OCI-LY3 (cell line): ENCODE measurements around the gene TANC1.

Experiments
- H2AFZ ChIP-seq: fragments of 200-600, 300-600 bp; shearing (Covaris generic); 2 replicates; pipeline ENCODE4 v1.6.0; 2014; ENCODE audit warnings: antibody characterized with exemption, low read depth, low read length
- H3K27ac ChIP-seq: fragments of 200-600, 300-600 bp; sonication (generic); 2 replicates; pipeline ENCODE4 v1.5.1; 2014; ENCODE audit warnings: mild to moderate bottlenecking, low read length, moderate library complexity, mixed read lengths
- H3K27me3 ChIP-seq: fragments of 200-600, 300-600 bp; sonication (generic); 2 replicates; pipeline ENCODE4 v1.6.1; 2014; ENCODE audit warnings: low read depth, low read length, mixed read lengths
- H3K36me3 ChIP-seq: fragments of 200-600, 300-600 bp; sonication (generic); replicated peaks from 2 replicates; pipeline ENCODE3; 2014; ENCODE audit warnings: low read depth, low read length, mixed read lengths
- H3K4me1 ChIP-seq: fragments of 300-600, 200-600 bp; sonication (generic); 2 replicates; pipeline ENCODE4 v1.6.1; 2014; ENCODE audit warnings: low read length, mixed read lengths
- H3K4me2 ChIP-seq: fragments of 200-600, 300-600 bp; sonication (generic); 2 replicates; pipeline ENCODE4 v1.6.1; 2014; ENCODE audit warnings: low read length, mixed read lengths
- H3K4me3 ChIP-seq: fragments of 300-600, 200-600 bp; sonication (generic); 2 replicates; pipeline ENCODE4 v1.5.1; 2014; ENCODE audit warnings: antibody characterized with exemption, mild to moderate bottlenecking, low read length, moderate library complexity
- H3K79me2 ChIP-seq: fragments of 300-600, 200-600 bp; shearing (Covaris generic); 2 replicates; pipeline ENCODE4 v1.6.1; 2014; ENCODE audit warnings: mild to moderate bottlenecking, low read length, mixed read lengths
- H3K9ac ChIP-seq: fragments of 300-600, 200-600 bp; shearing (Covaris generic); 2 replicates; pipeline ENCODE4 v1.6.0; 2014; ENCODE audit warnings: mild to moderate bottlenecking, low read length, moderate library complexity
- H3K9me3 ChIP-seq: fragments of 200-600, 300-600 bp; shearing (Covaris generic); 2 replicates; pipeline ENCODE4 v1.6.1; 2014; ENCODE audit warnings: low read length, mixed read lengths; ENCODE audit not compliant: insufficient read depth
- H4K20me1 ChIP-seq: fragments of 200-600, 300-600 bp; sonication (generic); 2 replicates; pipeline ENCODE4 v1.6.1; 2016; ENCODE audit warnings: low read length, mixed read lengths; ENCODE audit not compliant: insufficient read depth
- EZH2phosphoT487 ChIP-seq: fragments of 200-600 bp; shearing (Covaris generic); IDR thresholded peaks from 2 replicates; pipeline ENCODE4 v1.6.1; 2018; ENCODE audit warnings: antibody characterized with exemption, mixed run types, low read depth
- TF ChIP-seq, protein P1 (sequence below): fragments of 200-600, 300-600 bp; sonication (generic); IDR thresholded peaks from 2 replicates; pipeline ENCODE4 v1.5.1; 2014; ENCODE audit warnings: antibody characterized with exemption, low read length, low read depth

TANC1 gene

DNA sequence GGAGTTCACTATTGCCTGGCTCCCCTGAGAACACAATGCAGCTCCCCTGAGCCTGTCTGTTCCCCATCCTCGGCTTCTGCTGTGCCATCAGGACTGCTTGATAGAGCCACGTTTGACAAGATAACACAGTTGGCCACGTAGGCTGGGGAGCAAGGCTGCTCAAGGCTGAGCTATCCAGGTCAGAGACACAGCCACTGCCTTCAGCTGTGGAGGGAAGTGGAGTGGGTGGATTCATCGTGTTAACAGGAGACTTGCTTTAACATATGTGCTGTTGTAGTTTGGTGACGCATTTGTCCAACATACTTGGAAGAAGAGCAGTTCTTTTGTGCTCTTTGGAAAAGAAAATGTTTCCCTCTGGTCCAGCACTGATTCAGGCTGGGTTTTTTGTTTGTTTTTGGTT is 249.2 kb downstream of the TANC1 start:
- no peak overlapping the region for H3K4me3 ChIP-seq
- TF ChIP-seq, protein P1, sequence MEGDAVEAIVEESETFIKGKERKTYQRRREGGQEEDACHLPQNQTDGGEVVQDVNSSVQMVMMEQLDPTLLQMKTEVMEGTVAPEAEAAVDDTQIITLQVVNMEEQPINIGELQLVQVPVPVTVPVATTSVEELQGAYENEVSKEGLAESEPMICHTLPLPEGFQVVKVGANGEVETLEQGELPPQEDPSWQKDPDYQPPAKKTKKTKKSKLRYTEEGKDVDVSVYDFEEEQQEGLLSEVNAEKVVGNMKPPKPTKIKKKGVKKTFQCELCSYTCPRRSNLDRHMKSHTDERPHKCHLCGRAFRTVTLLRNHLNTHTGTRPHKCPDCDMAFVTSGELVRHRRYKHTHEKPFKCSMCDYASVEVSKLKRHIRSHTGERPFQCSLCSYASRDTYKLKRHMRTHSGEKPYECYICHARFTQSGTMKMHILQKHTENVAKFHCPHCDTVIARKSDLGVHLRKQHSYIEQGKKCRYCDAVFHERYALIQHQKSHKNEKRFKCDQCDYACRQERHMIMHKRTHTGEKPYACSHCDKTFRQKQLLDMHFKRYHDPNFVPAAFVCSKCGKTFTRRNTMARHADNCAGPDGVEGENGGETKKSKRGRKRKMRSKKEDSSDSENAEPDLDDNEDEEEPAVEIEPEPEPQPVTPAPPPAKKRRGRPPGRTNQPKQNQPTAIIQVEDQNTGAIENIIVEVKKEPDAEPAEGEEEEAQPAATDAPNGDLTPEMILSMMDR: no peak
- no peaks in the 10 kb centered on the region for H3K79me2 ChIP-seq
- H3K9ac ChIP-seq: no peak overlapping the region
- H3K4me1 ChIP-seq: no peaks in the 10 kb centered on the region
- no peaks in the 10 kb centered on the region for H3K36me3 ChIP-seq
- H3K4me2 ChIP-seq: no peak overlapping the region
- H3K27me3 ChIP-seq: no peaks in the 10 kb centered on the region
- H2AFZ ChIP-seq: no peak overlapping the region
- no peaks in the 10 kb centered on the region for H3K9me3 ChIP-seq
- H3K27ac ChIP-seq: no peak overlapping the region
- no peaks in the 10 kb centered on the region for H4K20me1 ChIP-seq

DNA sequence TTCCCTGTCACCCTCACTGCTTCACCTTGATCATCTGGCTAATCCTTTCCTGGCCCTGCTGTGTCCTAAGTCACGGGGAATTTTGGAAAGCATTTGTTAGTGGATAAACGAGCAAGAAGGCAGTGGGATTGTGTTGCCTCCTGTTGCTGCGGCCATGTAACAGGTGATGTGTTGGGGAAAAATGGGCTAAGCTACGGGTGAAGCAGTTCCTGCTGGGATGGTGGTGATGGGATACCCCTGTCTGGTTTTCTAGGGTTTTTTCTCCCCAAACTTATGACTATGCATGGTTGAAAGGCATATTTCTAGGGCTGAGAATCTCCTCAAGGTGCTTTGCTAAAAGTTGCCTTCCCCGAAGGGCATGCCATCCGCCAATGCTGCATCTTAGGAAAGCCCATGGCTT is 249.9 kb downstream of the TANC1 start:
- H3K36me3 ChIP-seq: no peaks in the 10 kb centered on the region

DNA sequence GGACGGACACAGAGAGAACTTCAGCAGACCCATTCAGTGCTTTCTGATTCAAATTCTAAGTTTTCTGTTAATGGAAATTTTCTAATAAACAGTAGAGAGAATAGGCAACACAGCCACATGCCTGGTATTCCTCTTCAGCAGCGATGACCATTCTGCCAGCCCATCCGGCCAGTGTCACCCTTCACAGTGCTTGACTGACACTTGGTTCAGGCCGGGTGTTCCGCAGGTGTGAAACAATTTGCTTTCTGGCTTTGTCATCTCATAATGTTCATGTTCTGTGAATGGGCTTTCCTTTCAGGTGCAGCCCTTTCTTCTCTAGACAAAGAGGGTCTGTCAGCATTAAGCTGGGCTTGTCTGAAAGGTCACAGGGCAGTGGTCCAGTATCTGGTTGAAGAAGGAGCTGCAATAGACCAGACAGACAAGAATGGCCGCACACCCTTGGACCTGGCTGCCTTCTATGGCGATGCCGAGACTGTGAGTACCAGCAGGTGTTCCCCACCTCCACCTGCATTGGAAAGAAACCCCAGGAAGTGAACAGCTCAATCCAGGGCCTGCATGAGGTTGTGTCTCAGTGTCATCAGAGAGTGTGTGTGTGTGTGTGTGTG is 251.1 kb downstream of the TANC1 start:
- no peaks in the 10 kb centered on the region for H3K4me1 ChIP-seq
- H3K4me3 ChIP-seq: no peak overlapping the region
- H3K36me3 ChIP-seq: no peaks in the 10 kb centered on the region
- H3K27ac ChIP-seq: no peak overlapping the region
- H3K4me2 ChIP-seq: no peak overlapping the region
- H3K79me2 ChIP-seq: no peaks in the 10 kb centered on the region
- TF ChIP-seq, protein P1: no peak
- no peak overlapping the region for H2AFZ ChIP-seq
- H3K27me3 ChIP-seq: no peaks in the 10 kb centered on the region
- H4K20me1 ChIP-seq: no peaks in the 10 kb centered on the region
- no peak overlapping the region for H3K9ac ChIP-seq
- no peaks in the 10 kb centered on the region for H3K9me3 ChIP-seq

More for the DNA sequence above, 249.9 kb downstream of the TANC1 start:
- no peaks in the 10 kb centered on the region for H3K27me3 ChIP-seq
- no peak overlapping the region for H3K4me2 ChIP-seq
- H3K27ac ChIP-seq: no peak overlapping the region
- no peaks in the 10 kb centered on the region for H3K9me3 ChIP-seq
- no peak overlapping the region for H3K9ac ChIP-seq
- H3K4me3 ChIP-seq: no peak overlapping the region
- H3K4me1 ChIP-seq: no peaks in the 10 kb centered on the region
- H3K79me2 ChIP-seq: no peaks in the 10 kb centered on the region
- H4K20me1 ChIP-seq: no peaks in the 10 kb centered on the region
- no peak overlapping the region for H2AFZ ChIP-seq
- TF ChIP-seq, protein P1: no peak
- no peak for TF ChIP-seq EZH2phosphoT487

DNA sequence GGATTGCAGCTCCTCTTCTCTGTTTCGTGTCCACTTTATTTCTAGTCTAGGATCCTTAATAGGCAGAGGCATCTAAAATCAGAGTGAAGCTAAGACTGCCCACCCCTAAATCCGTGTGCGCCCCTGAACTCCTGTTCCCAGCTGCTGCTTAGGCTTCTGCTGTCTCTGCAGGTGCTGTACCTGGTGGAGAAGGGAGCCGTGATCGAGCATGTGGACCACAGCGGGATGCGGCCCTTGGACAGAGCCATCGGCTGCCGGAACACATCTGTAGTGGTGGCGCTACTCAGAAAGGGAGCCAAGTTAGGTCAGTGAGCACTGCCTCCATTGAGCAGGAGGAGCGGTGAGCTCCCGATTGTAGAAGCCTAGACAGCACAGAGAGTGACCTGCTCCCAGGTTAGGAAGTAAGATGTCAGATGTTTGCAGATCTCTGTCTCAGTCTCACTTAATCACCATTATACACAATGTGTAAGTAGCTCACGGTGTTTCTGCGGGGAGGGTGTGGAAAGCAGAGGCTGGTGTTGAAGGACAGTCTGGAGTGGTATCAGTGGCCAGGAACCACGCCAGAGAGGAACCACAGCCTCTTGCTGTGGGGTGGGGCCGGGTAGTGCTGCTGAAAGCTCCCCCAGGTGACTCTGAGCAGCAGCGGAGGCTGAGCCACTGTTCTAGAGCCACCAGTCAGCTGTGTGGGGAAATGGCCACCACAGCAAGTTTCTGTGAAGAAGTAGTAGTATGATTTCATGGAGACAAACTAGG is 255.8 kb downstream of the TANC1 start:
- H3K4me3 ChIP-seq: no peak overlapping the region
- no peaks in the 10 kb centered on the region for H3K9me3 ChIP-seq
- no peaks in the 10 kb centered on the region for H3K27me3 ChIP-seq
- no peak overlapping the region for H3K4me2 ChIP-seq
- H3K4me1 ChIP-seq: no peaks in the 10 kb centered on the region
- no peaks in the 10 kb centered on the region for H4K20me1 ChIP-seq
- no peaks in the 10 kb centered on the region for H3K79me2 ChIP-seq
- no peak overlapping the region for H3K9ac ChIP-seq
- TF ChIP-seq EZH2phosphoT487: no peak
- TF ChIP-seq, protein P1: no peak
- H2AFZ ChIP-seq: no peak overlapping the region
- no peaks in the 10 kb centered on the region for H3K36me3 ChIP-seq
- H3K27ac ChIP-seq: no peak overlapping the region
